Body of pancreas (tissue), 4 donors: ENCODE data around the gene ELP4.

Experiments used
- CTCF ChIP-seq, 7 experiments: fragments of 450-650 bp in 4 of 7; fragments of 200-600 bp in 3 of 7; sonication (generic) in 3 of 7; IDR thresholded peaks; one replicate each; pipeline ENCODE4 v1.5.1; 2016 to 2019; ENCODE audit warnings: antibody characterized with exemption in 7 of 7
- POLR2A ChIP-seq, 3 donors: fragments of 450-650 bp; IDR thresholded peaks; one replicate each; pipeline ENCODE4 v1.6.1; 2016; ENCODE audit warnings: antibody characterized with exemption in 3 of 3, mild to moderate bottlenecking in 2 of 3

GRCh38 chr11:31500560-31500959 lies 9.0 kb upstream of the ELP4 start:
- no peak for TF ChIP-seq CTCF (IDR thresholded peaks at IDR 0.05)
- no peak for TF ChIP-seq POLR2A (IDR thresholded peaks at IDR 0.05)
